ENCODE data around the gene CTRB2. TPM values are rescaled to one million over a fixed set of nuclear protein-coding genes. Genes with fewer than 3 reads are reported as not detected.

CTRB2 gene
- total RNA-seq, 1 donor from 2014 or later: not detected

- Mint-ChIP-seq H3K36me3 (ENCODE audit: low read depth) (no peaks in the 10 kb centered on the region), H3K9me3 (no peaks in the 10 kb centered on the region), H3K4me3 (no peak overlapping the region), H3K4me1 (ENCODE audit: low read depth) (peaks cover 11% of the 10 kb centered on the region), H3K27me3 (ENCODE audit: insufficient read depth) (peaks cover 14% of the 10 kb centered on the region), H3K27ac (no peak overlapping the region)
- intact Hi-C loops (cut with micrococcal nuclease): loop anchor here (2.0 kb wide), 1 partner anchor 18 kb away; no protein-coding TSS in a partner anchor
- no peak for DNase-seq (ENCODE audit: low spot score)
Observed at GRCh38 chr16:75203096-75203495, 3.9 kb downstream of the CTRB2 start.

DNA sequence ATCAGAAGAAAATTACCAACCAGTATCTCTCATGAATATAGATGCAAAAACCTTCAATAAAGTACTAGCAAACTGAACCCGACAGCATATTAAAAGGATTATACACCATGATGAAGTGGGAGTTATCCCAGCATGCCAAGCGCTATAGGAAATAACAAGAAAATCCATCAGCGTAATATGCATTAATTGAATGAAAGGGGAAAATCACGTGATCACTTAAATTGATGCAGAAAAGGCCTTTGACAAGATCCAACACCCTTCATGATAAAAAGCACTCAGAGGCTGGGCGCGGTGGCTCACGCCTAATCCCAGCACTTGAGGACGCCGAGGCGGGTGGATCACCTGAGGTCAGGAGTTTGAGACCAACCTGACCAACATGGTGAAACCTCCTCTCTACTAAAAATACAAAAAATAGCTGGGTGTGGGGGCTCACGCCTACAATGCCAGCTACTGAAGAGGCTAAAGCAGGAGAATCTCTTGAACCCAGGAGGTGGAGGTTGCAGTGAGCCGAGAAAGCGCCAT, 4.8 kb downstream of the CTRB2 start:
- Mint-ChIP-seq H3K9me3 (no peaks in the 10 kb centered on the region), H3K27ac (no peak overlapping the region), H3K36me3 (ENCODE audit: low read depth) (no peaks in the 10 kb centered on the region), H3K4me1 (ENCODE audit: low read depth) (peaks cover 11% of the 10 kb centered on the region), H3K27me3 (ENCODE audit: insufficient read depth) (peaks cover 23% of the 10 kb centered on the region), H3K4me3 (no peak overlapping the region)
- intact Hi-C loops (cut with micrococcal nuclease): loop anchor here (2.0 kb wide), 1 partner anchor 19 kb away; no protein-coding TSS in a partner anchor
- DNase-seq (ENCODE audit: low spot score): no peak

GRCh38 chr16:75198135-75198600, 8.8 kb downstream of the CTRB2 start:
- H3K27ac Mint-ChIP-seq: no peak overlapping the region
- H3K27me3 Mint-ChIP-seq (ENCODE audit: insufficient read depth): peaks cover 35% of the 10 kb centered on the region
- no peak overlapping the region for H3K4me3 Mint-ChIP-seq
- no peaks in the 10 kb centered on the region for H3K36me3 Mint-ChIP-seq (ENCODE audit: low read depth)
- H3K9me3 Mint-ChIP-seq: no peaks in the 10 kb centered on the region
- H3K4me1 Mint-ChIP-seq (ENCODE audit: low read depth): peaks cover 11% of the 10 kb centered on the region
- intact Hi-C loops (cut with micrococcal nuclease): loop anchor here (5.0 kb wide), 1 partner anchor 34 kb away; no protein-coding TSS in a partner anchor
- no peak for DNase-seq (ENCODE audit: low spot score)

- DNase-seq (ENCODE audit: low spot score): no peak
Observed at GRCh38 chr16:75197522-75198134, 9.3 kb downstream of the CTRB2 start.

DNA sequence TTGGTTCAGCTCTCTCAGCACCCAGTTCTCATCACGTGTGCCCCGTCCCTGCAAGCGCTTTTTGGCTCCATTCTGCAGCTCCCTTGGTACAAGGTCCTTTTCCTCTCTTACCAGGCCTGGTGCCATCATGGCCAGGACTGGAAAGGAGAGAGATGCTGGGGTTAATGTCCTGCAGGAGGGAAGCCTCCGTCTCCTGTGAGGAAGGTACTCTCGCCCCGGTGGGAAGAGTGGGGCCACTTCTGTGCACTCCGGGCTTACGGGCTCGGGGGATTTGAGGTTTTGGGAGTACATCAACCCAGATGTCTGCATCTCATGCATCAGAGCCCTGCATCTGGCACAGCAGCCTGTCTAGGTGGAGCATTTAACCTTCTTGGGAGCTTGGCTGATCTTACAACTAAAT, 10.1 kb downstream of the CTRB2 start:
- H3K4me1 Mint-ChIP-seq (ENCODE audit: low read depth): peaks cover 11% of the 10 kb centered on the region
- no peak overlapping the region for H3K4me3 Mint-ChIP-seq
- H3K27me3 Mint-ChIP-seq (ENCODE audit: insufficient read depth): peaks cover 33% of the 10 kb centered on the region
- H3K27ac Mint-ChIP-seq: no peak overlapping the region
- no peaks in the 10 kb centered on the region for H3K9me3 Mint-ChIP-seq
- H3K36me3 Mint-ChIP-seq (ENCODE audit: low read depth): no peaks in the 10 kb centered on the region
- intact Hi-C loops (cut with micrococcal nuclease): loop anchor here (5.0 kb wide), 1 partner anchor 35 kb away; no protein-coding TSS in a partner anchor
- no peak for DNase-seq (ENCODE audit: low spot score)

More at GRCh38 chr16:75197522-75198134, 9.3 kb downstream of the CTRB2 start:
- intact Hi-C loops (cut with micrococcal nuclease): loop anchor here (5.0 kb wide), 1 partner anchor 35 kb away; no protein-coding TSS in a partner anchor
- Mint-ChIP-seq H3K9me3 (no peaks in the 10 kb centered on the region), H3K36me3 (ENCODE audit: low read depth) (no peaks in the 10 kb centered on the region), H3K27me3 (ENCODE audit: insufficient read depth) (peaks cover 35% of the 10 kb centered on the region), H3K27ac (no peak overlapping the region), H3K4me3 (no peak overlapping the region), H3K4me1 (ENCODE audit: low read depth) (peaks cover 11% of the 10 kb centered on the region)

DNA sequence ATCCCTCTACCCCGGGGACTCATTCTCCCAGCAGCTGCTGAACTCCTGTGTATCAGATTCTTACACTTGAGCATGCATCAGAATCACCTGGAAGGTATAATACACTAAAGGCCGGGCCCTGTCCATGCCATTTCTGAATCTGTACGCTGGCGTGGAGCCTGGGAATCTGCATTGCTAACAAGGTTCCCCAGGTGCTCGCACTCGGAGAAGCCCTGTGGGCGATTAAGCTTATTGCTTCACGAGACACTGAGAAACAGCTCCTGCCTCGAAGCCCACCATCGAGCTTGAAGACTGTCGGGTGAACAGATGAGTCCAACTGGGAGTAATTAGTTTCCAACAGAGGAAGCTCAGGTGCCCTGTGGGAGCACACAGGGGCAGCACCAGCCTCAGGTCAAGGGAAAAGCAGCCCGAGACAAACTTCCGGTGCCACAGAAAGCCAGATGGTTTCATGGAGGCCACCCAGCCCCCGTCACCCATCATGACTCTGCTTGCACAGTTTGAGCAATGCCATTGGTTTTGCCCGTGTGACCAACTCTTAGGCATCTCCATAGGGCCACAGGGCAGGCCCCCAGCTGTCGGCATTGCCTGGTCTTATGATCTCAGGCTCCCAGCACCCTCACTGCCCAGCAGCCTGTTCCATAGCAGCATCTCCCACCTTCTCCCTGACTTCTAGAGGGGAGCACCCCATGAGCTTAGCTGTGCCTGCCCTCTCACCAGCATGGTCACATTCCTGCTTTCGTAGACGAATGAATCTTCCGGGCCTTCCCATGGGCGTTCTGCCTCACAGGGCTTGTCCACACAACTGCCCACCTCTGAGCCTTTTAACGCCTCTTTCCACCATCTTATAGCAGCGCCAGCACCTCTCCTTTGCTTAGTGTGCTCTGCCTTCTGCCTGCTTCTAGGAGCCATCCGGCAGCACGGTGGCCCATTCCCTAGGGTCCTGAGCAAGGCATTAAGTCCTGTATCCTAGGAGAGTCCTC, 10.9 kb downstream of the CTRB2 start:
- Mint-ChIP-seq H3K9me3 (no peaks in the 10 kb centered on the region), H3K36me3 (ENCODE audit: low read depth) (no peaks in the 10 kb centered on the region), H3K27ac (no peak overlapping the region), H3K27me3 (ENCODE audit: insufficient read depth) (peaks cover 30% of the 10 kb centered on the region), H3K4me3 (no peak overlapping the region), H3K4me1 (ENCODE audit: low read depth) (peaks cover 8% of the 10 kb centered on the region)
- DNase-seq (ENCODE audit: low spot score): no peak
- intact Hi-C loops (cut with micrococcal nuclease): loop anchor here (5.0 kb wide), 1 partner anchor 36 kb away; no protein-coding TSS in a partner anchor

DNA sequence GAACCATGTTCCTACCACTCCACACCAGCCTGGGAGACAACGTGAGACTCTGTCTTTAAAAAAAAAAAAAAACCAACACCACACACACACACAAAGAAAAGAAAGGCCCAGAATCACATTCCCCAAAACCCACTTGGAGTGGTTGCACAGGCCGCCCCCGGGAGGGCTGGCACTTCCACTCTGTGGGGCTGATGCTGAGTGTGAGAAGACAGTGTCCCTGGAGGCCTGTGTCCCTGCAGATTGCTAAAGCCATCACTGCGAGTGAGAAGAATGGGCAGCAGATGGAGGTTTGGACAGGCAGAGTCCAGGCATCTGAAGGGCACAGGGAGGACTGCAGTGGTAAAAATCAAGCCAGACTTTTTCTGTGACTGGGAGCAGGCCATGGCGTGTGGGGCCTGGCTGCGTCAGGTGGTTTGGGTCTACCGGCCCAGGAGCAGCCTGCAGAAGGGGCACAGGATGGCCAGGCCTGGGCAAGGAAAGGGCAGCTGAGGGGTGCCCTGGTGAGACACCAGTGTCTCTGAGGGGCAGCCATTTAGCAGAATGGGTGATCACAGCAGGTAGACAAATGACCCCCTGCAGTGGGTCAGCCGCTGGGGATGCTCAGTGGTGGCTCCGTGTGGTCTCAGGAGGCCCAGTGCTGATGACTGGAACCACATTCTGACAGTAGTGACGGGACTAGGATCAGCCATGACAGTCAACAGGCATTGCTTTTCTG, 13.1 kb downstream of the CTRB2 start:
- H3K4me1 Mint-ChIP-seq (ENCODE audit: low read depth): no peaks in the 10 kb centered on the region
- H3K4me3 Mint-ChIP-seq: no peak overlapping the region
- intact Hi-C loops (cut with micrococcal nuclease): no loop called here
- no peaks in the 10 kb centered on the region for H3K9me3 Mint-ChIP-seq
- H3K36me3 Mint-ChIP-seq (ENCODE audit: low read depth): no peaks in the 10 kb centered on the region
- no peak for DNase-seq (ENCODE audit: low spot score)
- peaks cover 26% of the 10 kb centered on the region for H3K27me3 Mint-ChIP-seq (ENCODE audit: insufficient read depth)
- no peak overlapping the region for H3K27ac Mint-ChIP-seq

DNA sequence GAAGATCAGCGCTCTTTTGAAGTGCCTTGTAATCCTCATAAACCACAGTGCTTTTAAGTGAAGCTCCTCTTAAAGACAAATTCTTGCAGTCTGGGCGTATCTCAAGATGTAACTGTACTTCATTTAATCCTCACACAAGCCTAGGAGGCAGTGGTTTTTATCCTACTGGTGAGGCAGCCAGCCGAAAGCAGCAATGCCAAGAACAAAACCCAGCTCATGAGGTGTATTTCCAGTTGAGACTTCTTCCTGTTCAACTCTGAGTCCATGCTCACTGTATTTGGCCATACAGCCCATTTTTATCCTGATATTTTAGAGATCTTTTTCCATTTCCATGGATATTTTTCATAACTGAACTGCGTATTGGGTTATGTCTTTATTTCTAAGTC, 13.7 kb downstream of the CTRB2 start:
- DNase-seq (ENCODE audit: low spot score): no peak
- H3K36me3 Mint-ChIP-seq (ENCODE audit: low read depth): no peaks in the 10 kb centered on the region
- H3K4me3 Mint-ChIP-seq: no peak overlapping the region
- no peaks in the 10 kb centered on the region for H3K4me1 Mint-ChIP-seq (ENCODE audit: low read depth)
- H3K9me3 Mint-ChIP-seq: no peaks in the 10 kb centered on the region
- intact Hi-C loops (cut with micrococcal nuclease): no loop called here
- peaks cover 23% of the 10 kb centered on the region for H3K27me3 Mint-ChIP-seq (ENCODE audit: insufficient read depth)
- no peak overlapping the region for H3K27ac Mint-ChIP-seq

- Mint-ChIP-seq H3K9me3 (no peaks in the 10 kb centered on the region), H3K27me3 (ENCODE audit: insufficient read depth) (peaks cover 18% of the 10 kb centered on the region), H3K36me3 (ENCODE audit: low read depth) (no peaks in the 10 kb centered on the region), H3K4me1 (ENCODE audit: low read depth) (no peaks in the 10 kb centered on the region), H3K4me3 (no peak overlapping the region), H3K27ac (no peak overlapping the region)
- intact Hi-C loops (cut with micrococcal nuclease): no loop called here
- DNase-seq (ENCODE audit: low spot score): no peak
Observed at GRCh38 chr16:75192606-75193264, 14.2 kb downstream of the CTRB2 start.

DNA sequence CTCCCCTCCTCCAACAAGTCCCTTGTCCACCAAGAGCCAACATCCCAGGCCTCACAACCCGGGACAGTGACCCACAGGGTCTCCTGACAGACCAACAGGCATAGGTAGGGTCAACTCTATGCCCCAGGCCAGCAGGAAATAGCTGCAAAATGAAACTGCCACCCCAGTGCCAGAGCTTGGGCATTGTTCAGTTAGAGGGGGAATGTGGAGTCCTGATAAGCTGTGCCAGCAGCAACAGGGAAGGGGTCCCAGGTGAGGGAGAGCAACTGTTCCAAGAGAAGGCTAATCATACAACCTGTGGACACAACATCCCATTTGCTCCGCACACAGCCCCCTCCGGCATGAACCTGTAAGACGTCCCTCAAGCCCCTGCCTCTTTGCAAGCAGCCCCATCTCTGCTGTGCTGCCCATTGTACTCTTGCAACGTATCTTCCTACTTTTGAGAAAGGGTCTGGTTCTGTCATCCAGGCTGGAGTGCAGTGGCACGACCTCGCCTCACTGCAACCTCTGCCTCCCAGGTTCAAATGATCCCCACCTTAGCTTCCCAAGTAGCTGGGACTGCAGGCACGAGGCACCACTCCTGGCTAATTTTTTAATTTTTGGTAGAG, 17.2 kb downstream of the CTRB2 start:
- Mint-ChIP-seq H3K27ac (no peak overlapping the region), H3K4me3 (no peak overlapping the region), H3K9me3 (peaks cover 3% of the 10 kb centered on the region), H3K4me1 (ENCODE audit: low read depth) (no peaks in the 10 kb centered on the region), H3K27me3 (ENCODE audit: insufficient read depth) (peaks cover under 1% of the 10 kb centered on the region), H3K36me3 (ENCODE audit: low read depth) (no peaks in the 10 kb centered on the region)
- intact Hi-C loops (cut with micrococcal nuclease): no loop called here
- no peak for DNase-seq (ENCODE audit: low spot score)

GRCh38 chr16:75188832-75189477, 18.0 kb downstream of the CTRB2 start:
- H3K36me3 Mint-ChIP-seq (ENCODE audit: low read depth): no peaks in the 10 kb centered on the region
- H3K4me3 Mint-ChIP-seq: no peak overlapping the region
- no peaks in the 10 kb centered on the region for H3K27me3 Mint-ChIP-seq (ENCODE audit: insufficient read depth)
- no peak overlapping the region for H3K27ac Mint-ChIP-seq
- H3K9me3 Mint-ChIP-seq: peaks cover 3% of the 10 kb centered on the region
- no peak for DNase-seq (ENCODE audit: low spot score)
- intact Hi-C loops (cut with micrococcal nuclease): no loop called here
- H3K4me1 Mint-ChIP-seq (ENCODE audit: low read depth): no peaks in the 10 kb centered on the region
